Activated CD8-positive, alpha-beta memory T cell treated with anti-CD3 and anti-CD28 coated beads, Interleukin-2, amount 50 U/mL, for 1 hour (primary cell): Measurements from ENCODE around the gene TREML2.
"Not testable (repeated sequence)": the region's sequence is repeated elsewhere in the genome, so short reads cannot be mapped to it uniquely, and the experiment has no call there.

Experiments used
- DNase-seq: peaks from one replicate; pipeline ENCODE4 v3.0.0-alpha.2; 2020; ENCODE audit errors: extremely low read depth

The TREML2 gene

GRCh38 chr6:41200901-41201763 is at the start of gene TREML2:
TSS of gene TREML2 (minus strand) at chr6:41201149. CDS start at chr6:41201008, 141 bp downstream.
- DNase-seq: no peak

- DNase-seq: no peak
Measured at GRCh38 chr6:41247882-41248705, 47.1 kb upstream of the TREML2 start.

GRCh38 chr6:41247288-41247865 is 46.4 kb upstream of the TREML2 start:
- DNase-seq: no peak

DNA sequence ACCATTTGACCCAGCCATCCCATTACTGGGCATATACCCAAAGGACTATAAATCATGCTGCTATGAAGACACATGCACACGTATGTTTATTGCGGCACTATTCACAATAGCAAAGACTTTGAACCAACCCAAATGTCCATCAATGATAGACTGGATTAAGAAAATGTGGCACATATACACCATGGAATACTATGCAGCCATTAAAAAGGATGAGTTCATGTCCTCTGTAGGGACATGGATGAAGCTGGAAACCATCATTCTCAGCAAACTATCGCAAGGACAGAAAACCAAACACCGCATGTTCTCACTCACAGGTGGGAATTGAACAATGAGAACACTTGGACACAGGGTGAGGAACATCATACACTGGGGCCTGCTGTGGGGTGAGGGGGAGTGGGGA is 45.6 kb upstream of the TREML2 start:
- DNase-seq: not testable (repeated sequence)

DNA sequence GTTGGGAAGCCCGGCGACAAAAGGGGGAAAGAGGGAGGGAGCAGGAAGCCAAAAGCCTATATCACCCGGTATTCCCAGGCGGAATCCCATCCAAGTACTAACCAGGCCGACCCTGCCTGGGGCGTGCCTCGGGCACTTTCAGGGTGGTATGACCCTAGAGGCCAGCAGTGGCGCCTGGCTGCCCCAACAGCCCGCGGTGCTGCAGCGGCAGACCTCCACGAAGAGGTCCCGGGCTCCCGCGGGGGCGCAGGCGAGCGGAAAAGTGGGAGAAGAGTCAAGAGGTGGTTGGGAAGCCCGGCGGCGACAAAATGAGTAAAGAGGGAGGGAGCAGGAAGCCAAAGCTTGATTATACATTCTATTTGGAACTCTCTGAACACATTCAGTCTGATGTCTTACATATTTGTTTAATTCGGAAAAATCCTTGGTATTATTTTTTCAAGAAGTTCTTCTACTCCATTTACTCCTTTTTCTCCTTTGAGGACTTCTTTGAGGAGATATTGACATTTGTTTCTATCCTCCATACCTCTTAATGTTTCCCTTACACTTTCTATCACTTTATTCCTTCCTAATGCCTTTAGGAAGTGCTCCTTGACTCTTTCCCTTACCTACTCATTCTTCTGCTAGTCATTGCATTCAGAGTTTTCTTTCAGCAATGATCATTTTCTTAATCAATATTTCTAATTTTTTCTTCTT is 38.7 kb upstream of the TREML2 start:
- no peak for DNase-seq

DNA sequence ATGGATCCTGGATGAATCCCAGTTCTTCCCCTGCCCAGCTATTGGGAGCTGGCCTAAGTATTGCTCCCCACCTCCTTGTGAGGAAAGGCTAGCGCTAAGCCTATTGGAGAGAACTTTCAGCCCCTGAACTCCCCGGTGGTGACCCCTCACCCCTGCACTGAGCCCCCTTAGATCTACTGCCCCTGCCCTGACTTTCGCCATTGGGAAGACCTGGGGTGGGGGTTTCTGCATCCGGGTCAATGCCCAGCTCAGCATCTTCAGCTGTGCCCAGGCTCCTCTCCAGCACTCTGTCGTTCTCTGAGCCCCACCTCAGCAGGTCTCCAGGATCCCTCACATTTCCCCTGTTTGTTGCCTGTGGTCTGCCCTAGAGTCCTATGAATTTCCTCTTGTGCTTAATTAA is 36.2 kb upstream of the TREML2 start:
- DNase-seq: no peak

DNA sequence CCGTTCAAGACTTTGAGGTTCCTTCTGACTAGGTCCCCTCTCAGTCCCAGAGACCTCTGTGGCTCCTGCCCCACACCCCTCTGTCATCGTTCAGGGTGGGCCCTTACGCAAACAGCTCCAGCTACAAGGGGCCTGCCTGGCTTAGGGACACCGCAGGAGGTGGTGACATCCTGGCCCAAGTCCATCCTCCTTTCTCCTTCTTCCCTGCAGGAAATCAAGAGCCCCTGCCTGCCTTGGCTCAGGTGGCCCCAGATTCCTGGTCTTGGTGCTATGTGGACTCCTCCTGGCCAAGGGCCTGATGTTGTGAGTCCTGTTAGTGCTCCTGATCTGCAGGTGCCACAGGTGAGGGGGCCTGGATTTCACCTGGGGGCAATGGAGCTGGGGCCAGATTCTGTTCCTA is 35.3 kb upstream of the TREML2 start:
- DNase-seq: no peak

DNA sequence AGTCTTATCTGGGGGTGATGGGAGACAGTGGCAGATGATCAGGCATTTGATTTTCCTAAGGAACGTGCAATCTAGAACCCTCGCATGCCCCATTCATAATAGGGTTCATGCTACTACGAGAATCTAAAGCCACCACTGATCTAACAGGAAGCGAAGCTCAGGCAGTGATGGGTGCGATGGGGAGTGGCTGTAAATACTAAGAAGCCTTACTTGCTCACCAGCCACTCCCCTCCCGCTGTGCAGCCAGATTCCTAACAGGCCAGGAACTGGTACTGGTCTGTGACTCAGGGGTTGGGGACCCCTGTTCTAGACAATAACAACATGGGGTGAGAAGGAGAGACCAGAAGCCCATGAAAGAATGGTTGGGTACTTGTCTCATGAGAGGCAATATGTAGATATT is 31.7 kb upstream of the TREML2 start:
- DNase-seq: no peak

DNA sequence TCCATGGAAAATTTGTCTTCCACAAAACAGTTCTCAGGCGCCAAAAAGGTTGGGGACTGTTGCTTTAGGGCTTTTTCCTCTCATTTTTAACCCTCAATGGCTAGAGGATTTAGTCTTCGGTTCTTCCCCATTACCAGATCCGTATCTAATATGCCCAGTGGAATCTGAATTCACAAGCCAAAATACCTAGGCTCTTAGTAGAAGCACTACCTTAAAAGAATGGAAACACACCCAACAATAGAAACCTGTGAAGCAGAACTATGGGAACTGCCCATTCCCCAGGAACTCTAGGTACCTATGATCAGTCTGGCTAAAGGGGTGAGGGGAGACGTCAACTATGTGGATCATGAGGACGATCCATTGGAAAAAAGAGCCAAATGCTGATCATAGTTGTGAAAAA is 30.3 kb upstream of the TREML2 start:
- DNase-seq: no peak

DNA sequence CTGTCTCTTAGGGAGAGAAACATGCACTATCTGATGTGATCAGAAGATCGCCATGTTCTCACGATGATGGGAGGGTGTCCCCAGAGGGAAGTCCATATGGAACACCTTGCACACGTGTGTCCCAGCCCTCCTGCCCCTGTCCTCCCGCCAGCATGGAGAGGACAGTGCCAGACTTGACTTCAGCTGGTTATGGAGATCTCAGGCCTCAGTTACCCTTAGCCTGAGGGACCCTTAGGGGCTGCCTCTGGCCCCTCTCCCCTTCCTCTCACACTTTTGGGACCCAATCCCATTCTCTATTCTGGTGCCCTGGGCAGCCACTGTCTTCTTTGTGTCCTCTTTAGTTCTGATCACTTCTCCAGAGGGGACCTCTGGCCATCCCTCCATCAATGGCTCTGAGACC is 28.8 kb upstream of the TREML2 start:
- DNase-seq: no peak

GRCh38 chr6:41228616-41229015 is 27.7 kb upstream of the TREML2 start:
- no peak for DNase-seq

DNA sequence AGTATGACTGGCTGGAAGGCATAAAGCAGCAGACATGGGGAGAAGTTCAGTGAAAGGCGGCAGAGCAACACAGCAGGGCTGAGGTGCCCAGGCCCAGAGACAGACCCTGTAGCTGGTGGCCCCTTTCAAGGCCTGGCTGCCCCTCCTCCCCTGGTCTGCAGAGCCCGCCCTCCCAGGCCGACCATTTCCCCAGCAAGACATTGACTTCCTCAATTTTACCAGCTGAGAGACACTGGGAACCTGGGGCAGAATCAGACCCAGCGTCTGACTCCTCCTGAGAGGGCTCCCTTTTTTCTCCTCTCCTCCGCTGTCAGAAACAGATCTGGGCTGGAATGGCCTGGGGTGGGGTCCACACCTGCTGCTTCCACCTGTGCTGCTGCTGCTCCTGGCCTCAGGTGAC is 27.1 kb upstream of the TREML2 start, which contains the start of gene TREML4:
TSS of gene TREML4 (plus strand) at position 254 of the 400 bp plus-strand sequence. CDS start at position 333, 79 bp downstream.
- DNase-seq: no peak

DNA sequence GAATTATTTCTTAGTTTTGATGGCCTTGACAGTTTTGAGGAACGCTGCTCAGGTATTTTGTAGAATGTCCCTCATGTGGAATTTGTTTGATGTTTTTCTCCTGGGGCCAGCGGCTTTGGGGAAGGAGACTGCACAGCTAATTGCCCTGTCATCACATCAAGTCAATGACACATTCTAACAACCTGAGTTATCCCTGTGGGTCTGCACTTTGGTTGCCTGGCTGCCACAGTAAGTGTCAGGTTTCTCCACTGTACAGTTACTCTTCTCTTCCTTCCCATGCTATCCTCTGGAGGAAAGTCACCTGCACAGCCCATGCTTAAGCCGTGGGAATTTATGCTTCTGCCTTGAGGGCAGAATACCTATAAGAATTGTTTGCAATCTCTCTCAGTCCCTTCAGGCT is 25.8 kb upstream of the TREML2 start:
- DNase-seq: no peak

- DNase-seq: no peak
Measured at GRCh38 chr6:41224800-41225199, 23.9 kb upstream of the TREML2 start.

DNA sequence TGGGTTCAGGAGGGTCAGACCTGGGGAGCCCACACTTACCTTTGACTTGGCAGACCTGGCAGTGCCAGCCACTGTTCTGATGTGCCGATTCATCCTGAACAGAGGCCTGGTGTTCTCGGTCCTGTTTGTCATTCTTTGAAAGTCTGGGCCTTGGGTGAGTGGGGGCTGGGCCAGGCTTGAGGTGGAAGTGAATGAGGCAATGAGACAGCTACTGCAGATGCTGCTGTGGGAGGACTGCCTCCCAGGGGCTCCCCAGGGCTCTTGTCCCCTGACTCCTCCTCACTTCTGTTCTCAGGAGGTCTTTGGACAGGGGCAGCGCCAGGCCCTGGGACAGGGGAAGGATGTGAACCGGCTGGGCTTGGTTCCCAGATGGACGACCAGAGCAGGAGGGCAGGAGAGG is 21.6 kb upstream of the TREML2 start:
- DNase-seq: no peak

GRCh38 chr6:41222045-41222444 is 21.1 kb upstream of the TREML2 start:
- no peak for DNase-seq

- DNase-seq: no peak
Measured at GRCh38 chr6:41216616-41217015, 15.7 kb upstream of the TREML2 start.

DNA sequence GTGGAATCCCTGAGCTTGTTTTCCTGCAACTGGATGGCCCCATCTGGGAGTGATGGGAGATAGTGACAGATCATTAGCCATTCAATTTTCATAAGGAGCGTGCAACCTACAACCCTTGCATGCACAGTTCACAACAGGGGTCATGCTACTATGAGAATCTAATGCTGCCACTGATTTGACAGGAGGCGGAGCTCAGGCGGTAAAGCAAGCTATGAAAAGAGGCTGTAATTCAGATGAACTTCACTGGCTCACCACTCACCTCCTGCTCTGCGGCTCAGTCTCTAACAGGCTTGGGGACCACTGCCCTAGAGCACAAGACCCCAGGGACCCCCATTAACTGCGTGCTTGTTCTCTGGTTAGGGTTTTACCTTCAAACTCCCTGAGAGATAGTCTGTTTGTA is 14.8 kb upstream of the TREML2 start:
- no peak for DNase-seq

DNA sequence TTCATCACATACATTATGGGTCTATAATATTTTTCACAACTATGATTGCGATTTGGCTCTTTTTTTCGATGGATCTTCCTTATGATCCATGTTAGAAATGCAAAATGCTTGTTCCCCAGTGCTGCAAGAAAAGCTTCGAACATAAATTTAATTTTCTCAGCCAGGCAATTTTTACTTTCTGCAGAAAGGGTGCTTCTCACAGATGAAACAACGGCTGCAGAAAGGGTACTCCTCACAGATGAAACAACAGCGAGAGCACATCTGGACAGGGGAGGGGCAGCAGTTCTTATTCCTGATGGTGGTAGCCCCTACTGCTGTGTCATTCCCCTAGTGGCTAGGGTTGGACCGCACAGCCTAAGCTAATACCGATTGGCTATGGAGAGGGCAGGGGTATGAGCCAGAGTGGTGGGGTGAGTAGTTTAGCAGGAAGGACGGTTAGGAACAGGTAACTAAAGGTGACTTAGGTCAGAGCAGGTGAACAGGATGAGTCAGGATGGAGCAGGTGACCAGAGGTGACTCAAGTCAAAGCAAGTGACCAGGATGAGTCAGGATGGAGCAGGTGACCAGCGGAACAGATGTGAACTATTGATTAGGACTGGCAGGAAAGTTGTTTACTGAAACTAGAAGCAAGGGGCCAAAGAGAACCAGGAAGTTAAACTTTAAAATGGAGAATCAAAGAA is 13.8 kb upstream of the TREML2 start:
- DNase-seq: no peak

DNA sequence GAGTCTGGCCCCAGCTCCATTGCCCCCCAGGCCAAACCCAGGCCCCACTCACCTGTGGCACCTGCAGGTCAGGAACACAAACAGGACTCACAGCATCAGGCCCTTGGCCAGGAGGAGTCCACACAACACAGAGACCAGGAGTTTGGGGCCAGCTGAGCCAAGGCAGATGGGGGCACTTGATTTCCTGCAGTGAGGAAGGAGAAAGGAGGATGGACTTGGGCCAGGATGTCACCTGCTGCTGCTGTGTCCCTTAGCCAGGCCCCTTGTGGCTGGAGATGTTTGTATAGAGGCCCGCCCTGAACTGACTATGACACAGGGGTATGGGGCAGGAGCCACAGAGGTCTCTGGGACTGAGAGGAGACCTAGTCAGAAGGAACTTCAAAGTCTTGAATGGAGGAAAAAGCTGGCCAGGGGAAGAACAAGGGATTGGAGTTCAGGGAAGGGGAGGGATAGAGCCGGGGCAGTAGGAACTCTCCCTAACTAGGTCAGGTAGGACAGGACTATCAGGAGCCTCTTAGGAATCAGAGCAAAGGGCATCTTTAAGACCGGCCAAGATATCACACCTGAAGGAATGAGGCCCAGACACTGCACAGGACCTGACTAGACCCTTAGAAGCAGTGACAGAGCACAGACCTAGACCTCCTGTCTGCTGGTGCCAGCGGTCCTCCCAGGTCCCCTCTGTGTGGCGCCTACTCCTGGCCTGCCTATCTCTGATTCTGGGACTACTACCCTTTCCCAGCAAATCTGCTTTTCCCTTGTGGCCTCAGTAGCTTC is 8.8 kb upstream of the TREML2 start:
- DNase-seq: no peak
